Gastrocnemius medialis (tissue), 4 donors: ENCODE measurements around the gene NBPF3.

Source experiments
- POLR2A ChIP-seq, 2 donors: fragments of 450-650 bp; IDR thresholded peaks; one replicate each; pipeline ENCODE4 v1.6.1; 2017; ENCODE audit warnings: antibody characterized with exemption in 2 of 2, mild to moderate bottlenecking in 2 of 2, moderate library complexity in 2 of 2
- TF ChIP-seq, protein P1 (sequence below), 5 experiments: fragments of 450-650 bp in 3 of 5; fragments of 200-600 bp in 2 of 5; sonication (generic) in 2 of 5; IDR thresholded peaks in 4 of 5; conservative IDR thresholded peaks in 1 of 5; 1 replicate in 4 of 5; 2 replicates in 1 of 5; pipeline ENCODE4 v1.5.1; 2016 to 2019; ENCODE audit warnings: antibody characterized with exemption in 5 of 5, mild to moderate bottlenecking in 3 of 5, moderate library complexity in 3 of 5

DNA sequence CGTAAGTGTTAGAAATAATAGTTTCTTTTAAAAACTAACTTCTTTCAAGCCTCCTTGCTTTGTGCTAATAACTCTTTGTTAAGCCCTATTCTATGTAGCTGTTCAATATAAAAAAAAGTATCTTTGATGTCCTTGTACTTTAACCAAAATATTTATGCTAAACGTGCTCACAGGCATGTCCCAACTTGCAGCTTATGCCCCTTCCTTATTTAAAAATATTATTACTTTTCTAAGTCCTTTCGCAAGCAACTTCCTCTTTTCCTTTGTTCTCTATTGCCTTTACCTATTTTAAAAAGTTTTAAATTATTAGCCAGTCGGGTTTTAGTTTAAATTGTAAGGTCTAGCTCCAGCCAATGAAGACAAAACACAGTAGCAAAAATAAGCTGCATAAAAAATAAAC lies 43.4 kb upstream of the NBPF3 start:
- TF ChIP-seq POLR2A (IDR thresholded peaks at IDR 0.05) = no peak
- TF ChIP-seq, protein P1, sequence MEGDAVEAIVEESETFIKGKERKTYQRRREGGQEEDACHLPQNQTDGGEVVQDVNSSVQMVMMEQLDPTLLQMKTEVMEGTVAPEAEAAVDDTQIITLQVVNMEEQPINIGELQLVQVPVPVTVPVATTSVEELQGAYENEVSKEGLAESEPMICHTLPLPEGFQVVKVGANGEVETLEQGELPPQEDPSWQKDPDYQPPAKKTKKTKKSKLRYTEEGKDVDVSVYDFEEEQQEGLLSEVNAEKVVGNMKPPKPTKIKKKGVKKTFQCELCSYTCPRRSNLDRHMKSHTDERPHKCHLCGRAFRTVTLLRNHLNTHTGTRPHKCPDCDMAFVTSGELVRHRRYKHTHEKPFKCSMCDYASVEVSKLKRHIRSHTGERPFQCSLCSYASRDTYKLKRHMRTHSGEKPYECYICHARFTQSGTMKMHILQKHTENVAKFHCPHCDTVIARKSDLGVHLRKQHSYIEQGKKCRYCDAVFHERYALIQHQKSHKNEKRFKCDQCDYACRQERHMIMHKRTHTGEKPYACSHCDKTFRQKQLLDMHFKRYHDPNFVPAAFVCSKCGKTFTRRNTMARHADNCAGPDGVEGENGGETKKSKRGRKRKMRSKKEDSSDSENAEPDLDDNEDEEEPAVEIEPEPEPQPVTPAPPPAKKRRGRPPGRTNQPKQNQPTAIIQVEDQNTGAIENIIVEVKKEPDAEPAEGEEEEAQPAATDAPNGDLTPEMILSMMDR (IDR thresholded peaks at IDR 0.05 in 4 of 5, conservative IDR thresholded peaks at IDR 0.05 in 1 of 5) = no peak
